ENCODE measurements around the gene CNKSR1. TPM values are rescaled to one million over a fixed set of nuclear protein-coding genes. Genes with fewer than 3 reads are reported as not detected.

Gene CNKSR1
- total RNA-seq, 1 experiment from 2014 or later = 18.0 TPM

DNA sequence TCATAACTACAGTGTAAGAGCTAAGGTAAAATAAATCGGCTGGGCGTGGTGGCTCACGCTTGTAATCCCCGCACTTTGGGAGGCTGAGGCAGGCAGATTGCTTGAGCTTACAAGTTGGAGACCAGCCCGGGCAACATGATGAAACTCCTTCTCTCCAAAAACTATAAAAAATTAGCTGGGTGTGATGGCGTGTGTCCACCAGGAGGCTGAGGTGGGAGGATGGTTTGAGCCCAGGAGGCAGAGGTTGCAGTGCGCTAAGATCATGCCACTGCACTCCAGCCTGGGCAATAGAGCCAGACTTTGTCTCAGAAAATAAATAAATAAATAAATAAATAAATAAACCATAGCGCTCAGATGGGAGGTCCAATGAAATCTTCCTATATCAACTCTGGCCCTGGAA is 35.1 kb upstream of the CNKSR1 start (continued):
- TF ChIP-seq, protein P1, sequence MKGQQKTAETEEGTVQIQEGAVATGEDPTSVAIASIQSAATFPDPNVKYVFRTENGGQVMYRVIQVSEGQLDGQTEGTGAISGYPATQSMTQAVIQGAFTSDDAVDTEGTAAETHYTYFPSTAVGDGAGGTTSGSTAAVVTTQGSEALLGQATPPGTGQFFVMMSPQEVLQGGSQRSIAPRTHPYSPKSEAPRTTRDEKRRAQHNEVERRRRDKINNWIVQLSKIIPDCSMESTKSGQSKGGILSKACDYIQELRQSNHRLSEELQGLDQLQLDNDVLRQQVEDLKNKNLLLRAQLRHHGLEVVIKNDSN (CRISPR knock-in tag; IDR thresholded peaks at IDR 0.05) = no peak
- TF ChIP-seq ZNF138 (CRISPR knock-in tag; conservative IDR thresholded peaks at IDR 0.05) = no peak

DNA sequence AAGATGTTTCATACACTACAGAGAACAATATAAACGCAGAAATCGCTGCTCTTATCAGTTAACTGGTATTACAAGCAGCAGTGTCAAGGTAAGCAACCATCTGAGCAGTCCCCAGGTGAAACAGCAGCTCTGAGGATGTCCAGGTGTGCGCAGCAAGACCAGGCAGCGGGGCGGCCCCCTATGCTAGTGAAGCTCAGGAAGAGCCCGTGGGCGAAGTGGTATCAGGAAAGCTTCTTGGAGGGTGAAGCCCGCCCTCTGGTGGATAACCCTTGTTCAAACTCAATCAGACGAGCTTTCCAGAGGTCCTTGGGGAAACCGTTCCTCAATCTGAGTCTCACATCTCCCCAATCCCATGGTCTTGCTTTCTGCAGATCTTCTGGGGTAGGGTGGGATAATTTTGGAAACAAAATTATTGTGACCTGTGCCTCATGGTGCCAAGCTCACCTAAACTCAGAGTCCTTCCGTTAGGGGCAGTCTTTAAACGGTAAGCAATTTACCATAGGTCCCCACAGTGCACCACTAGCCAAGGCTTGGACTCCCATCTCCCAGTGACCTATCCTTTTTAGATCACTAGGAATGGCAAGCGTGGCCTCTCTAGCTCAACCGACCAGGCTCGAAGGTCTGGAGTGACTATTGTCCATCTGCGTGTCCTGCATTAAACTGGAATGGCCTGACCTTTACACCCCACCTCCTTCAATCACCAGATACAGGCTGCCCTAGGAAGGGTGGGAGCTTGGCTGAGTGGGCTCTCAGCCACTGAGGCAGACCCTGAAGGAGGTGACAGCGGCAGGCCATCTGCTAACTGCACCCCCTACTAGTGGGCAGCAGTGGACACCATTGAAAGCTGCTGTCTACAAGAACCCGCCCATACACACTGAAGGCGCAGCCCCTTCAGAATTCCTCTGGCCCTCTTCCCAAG is 32.0 kb upstream of the CNKSR1 start:
- H3K27ac Mint-ChIP-seq = no peak overlapping the region
- POLR2A ChIA-PET = interaction anchor here (0.6 to 1.4 kb wide), 3 partner anchors 10 to 40 kb away, joined by 3 read pairs; no protein-coding TSS in a partner anchor

DNA sequence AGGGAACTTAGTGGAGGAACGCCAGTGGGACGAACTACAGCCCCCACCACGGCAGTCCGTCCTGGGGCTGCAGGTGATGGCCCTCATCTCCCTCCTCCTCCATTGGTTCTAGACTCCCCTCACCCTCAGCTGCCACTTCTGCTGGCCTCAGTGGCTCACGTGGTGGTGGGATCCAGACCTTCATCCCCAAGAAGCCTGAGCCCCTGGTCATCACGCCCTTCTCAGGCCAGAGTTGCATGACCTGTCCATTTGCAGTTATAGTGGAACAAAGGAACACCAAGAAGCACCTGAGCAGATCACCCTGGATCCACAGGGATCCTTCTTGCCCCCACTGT is 31.4 kb upstream of the CNKSR1 start:
- peaks cover 64% of the 10 kb centered on the region for H3K27me3 Mint-ChIP-seq (ENCODE audit: low read depth)
- H3K9me3 Mint-ChIP-seq = no peaks in the 10 kb centered on the region
- H3K27ac Mint-ChIP-seq = no peak overlapping the region
- no peak for ATAC-seq
- TF ChIP-seq FOXK1 (CRISPR knock-in tag; IDR thresholded peaks at IDR 0.05) (no peak), JUN (CRISPR knock-in tag; IDR thresholded peaks at IDR 0.05) (no peak), ZNF232 (CRISPR knock-in tag; IDR thresholded peaks at IDR 0.05) (no peak), ZNF263 (CRISPR knock-in tag; IDR thresholded peaks at IDR 0.05; ENCODE audit: low read depth) (no peak)
- TF ChIP-seq, protein P2, sequence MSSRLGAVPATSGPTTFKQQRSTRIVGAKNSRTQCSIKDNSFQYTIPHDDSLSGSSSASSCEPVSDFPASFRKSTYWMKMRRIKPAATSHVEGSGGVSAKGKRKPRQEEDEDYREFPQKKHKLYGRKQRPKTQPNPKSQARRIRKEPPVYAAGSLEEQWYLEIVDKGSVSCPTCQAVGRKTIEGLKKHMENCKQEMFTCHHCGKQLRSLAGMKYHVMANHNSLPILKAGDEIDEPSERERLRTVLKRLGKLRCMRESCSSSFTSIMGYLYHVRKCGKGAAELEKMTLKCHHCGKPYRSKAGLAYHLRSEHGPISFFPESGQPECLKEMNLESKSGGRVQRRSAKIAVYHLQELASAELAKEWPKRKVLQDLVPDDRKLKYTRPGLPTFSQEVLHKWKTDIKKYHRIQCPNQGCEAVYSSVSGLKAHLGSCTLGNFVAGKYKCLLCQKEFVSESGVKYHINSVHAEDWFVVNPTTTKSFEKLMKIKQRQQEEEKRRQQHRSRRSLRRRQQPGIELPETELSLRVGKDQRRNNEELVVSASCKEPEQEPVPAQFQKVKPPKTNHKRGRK (CRISPR knock-in tag; IDR thresholded peaks at IDR 0.05; ENCODE audit: borderline replicate concordance) = no peak
- TF ChIP-seq, protein P3, sequence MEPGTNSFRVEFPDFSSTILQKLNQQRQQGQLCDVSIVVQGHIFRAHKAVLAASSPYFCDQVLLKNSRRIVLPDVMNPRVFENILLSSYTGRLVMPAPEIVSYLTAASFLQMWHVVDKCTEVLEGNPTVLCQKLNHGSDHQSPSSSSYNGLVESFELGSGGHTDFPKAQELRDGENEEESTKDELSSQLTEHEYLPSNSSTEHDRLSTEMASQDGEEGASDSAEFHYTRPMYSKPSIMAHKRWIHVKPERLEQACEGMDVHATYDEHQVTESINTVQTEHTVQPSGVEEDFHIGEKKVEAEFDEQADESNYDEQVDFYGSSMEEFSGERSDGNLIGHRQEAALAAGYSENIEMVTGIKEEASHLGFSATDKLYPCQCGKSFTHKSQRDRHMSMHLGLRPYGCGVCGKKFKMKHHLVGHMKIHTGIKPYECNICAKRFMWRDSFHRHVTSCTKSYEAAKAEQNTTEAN (CRISPR knock-in tag; IDR thresholded peaks at IDR 0.05) = no peak
- no peaks in the 10 kb centered on the region for H3K36me3 Mint-ChIP-seq
- H3K4me3 Mint-ChIP-seq = no peak overlapping the region
- H3K4me1 Mint-ChIP-seq = no peaks in the 10 kb centered on the region
- ChIA-PET POLR2A (interaction anchor here (1.4 kb wide), 1 partner anchor 9 kb away, joined by 3 read pairs; no protein-coding TSS in a partner anchor), CTCF (interaction anchor here (1.2 to 4.9 kb wide), 13 partner anchors 10 to 182 kb away, joined by 4 to 136 read pairs (median 26); partner anchors contain the start of genes C1orf232, PDIK1L, SLC30A2 and ZNF593)
- DNase-seq (ENCODE audit: low spot score) = no peak

More for the DNA sequence above, 32.0 kb upstream of the CNKSR1 start:
- H3K4me1 Mint-ChIP-seq = no peaks in the 10 kb centered on the region
- no peak for TF ChIP-seq GABPB1 (CRISPR knock-in tag; IDR thresholded peaks at IDR 0.05)
- peak; percentile 75 for TF ChIP-seq ZNF423 (CRISPR knock-in tag; IDR thresholded peaks at IDR 0.05)
- no peak for TF ChIP-seq TEAD4 (CRISPR knock-in tag; IDR thresholded peaks at IDR 0.05)
- TF ChIP-seq, protein P4, sequence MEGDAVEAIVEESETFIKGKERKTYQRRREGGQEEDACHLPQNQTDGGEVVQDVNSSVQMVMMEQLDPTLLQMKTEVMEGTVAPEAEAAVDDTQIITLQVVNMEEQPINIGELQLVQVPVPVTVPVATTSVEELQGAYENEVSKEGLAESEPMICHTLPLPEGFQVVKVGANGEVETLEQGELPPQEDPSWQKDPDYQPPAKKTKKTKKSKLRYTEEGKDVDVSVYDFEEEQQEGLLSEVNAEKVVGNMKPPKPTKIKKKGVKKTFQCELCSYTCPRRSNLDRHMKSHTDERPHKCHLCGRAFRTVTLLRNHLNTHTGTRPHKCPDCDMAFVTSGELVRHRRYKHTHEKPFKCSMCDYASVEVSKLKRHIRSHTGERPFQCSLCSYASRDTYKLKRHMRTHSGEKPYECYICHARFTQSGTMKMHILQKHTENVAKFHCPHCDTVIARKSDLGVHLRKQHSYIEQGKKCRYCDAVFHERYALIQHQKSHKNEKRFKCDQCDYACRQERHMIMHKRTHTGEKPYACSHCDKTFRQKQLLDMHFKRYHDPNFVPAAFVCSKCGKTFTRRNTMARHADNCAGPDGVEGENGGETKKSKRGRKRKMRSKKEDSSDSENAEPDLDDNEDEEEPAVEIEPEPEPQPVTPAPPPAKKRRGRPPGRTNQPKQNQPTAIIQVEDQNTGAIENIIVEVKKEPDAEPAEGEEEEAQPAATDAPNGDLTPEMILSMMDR (IDR thresholded peaks at IDR 0.05) = peak; percentile 58
- H3K9me3 Mint-ChIP-seq = no peaks in the 10 kb centered on the region
- H3K27me3 Mint-ChIP-seq (ENCODE audit: low read depth) = peaks cover 58% of the 10 kb centered on the region
- no peaks in the 10 kb centered on the region for H3K36me3 Mint-ChIP-seq
- DNase-seq (ENCODE audit: low spot score) (peak; percentile 86), ATAC-seq (peak; percentile 97)
- no peak overlapping the region for H3K4me3 Mint-ChIP-seq
- CTCF ChIA-PET = interaction anchor here (0.6 to 4.9 kb wide), 60 partner anchors 10 to 272 kb away, joined by 3 to 136 read pairs (median 4); partner anchors contain the start of genes C1orf232, CATSPER4, CEP85 and CNKSR1

DNA sequence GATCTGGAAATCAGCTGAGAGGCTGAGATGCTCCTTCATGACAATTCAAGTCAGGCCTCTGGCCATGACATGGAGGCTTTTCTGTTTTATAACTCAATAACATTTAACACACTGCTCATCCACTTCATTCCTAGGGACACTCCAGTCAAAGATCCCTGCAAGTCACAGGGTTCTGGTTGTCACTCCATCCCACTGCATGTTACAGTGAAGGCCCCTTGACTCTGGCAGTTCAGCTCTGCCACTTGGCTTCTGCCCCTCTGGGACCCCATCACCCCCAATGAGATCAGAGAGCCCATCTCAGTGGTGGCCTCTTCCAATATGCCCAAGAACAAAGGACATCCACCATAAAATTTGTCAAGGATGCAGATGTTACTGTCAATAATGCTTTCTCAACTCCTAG is 28.4 kb upstream of the CNKSR1 start:
- no peak for ATAC-seq
- no peak for DNase-seq (ENCODE audit: low spot score)

More for the DNA sequence above, 28.4 kb upstream of the CNKSR1 start:
- Mint-ChIP-seq H3K27me3 (ENCODE audit: low read depth) (peaks cover 85% of the 10 kb centered on the region), H3K4me3 (no peak overlapping the region), H3K9me3 (no peaks in the 10 kb centered on the region), H3K36me3 (no peaks in the 10 kb centered on the region), H3K4me1 (peaks cover 5% of the 10 kb centered on the region), H3K27ac (no peak overlapping the region)
- no peak for TF ChIP-seq FOXJ3 (CRISPR knock-in tag; IDR thresholded peaks at IDR 0.05; ENCODE audit: borderline replicate concordance)
- TF ChIP-seq CBFB (CRISPR knock-in tag; IDR thresholded peaks at IDR 0.05; ENCODE audit: low read depth) = no peak
- CTCF ChIA-PET = interaction anchor here (0.6 kb wide), 1 partner anchor 248 kb away, joined by 3 read pairs; no protein-coding TSS in a partner anchor
- POLR2A ChIA-PET = no interaction called here
